HG03354 (cell line): Measurements from ENCODE around the gene SPSB4.

Experiments used
- ATAC-seq: cut with Tn5 transposase; IDR thresholded peaks from one replicate; pipeline ENCODE4 v1.9.1; 2021; ENCODE audit warnings: mild to moderate bottlenecking; ENCODE audit not compliant: unreplicated experiment, poor library complexity, severe bottlenecking

Gene SPSB4

DNA sequence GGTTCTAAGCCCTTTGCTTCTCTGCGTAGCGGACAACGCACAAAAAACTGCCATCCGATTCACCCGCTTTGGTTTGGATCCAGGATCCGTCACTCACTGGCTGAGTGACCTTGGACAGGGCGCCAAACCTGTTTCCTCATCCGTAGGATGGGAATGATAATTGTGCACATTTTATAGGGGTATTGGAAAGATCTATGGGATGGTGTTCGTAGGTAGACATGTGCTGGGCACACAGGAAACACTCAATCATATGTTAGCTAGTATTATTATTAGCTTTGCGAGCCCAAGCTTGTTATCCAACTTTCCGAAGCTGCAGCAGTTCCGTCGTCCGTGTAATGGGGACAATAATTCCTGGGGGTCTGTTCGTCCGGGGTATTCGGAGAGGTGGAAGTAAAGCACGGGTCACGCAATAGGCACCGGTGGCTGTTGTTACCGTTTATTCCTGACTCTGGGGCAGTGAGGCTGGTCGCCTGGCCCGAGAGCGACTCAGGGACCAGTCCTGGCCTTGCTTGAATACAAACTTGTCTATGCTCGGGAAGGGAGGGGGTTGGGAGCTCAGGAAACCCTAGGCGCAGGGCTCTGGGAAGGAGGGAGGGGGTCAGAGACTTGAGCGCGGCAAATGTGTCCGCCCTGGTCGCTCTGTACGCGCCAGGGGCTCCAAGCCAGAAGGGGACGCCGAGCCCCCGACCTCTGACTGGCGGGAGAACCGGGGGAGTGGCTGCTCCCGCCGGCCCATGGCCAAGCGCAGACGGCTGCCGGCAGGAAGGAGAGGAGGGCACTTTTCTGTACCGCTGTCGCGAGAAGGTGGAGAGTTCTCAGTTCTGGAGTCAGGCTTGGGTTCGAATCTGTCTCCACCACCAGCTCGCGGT is 1.3 kb downstream of the SPSB4 start:
- no peak for ATAC-seq

GRCh38 chr3:141055136-141055535 is 4.0 kb downstream of the SPSB4 start:
- ATAC-seq, result no peak

DNA sequence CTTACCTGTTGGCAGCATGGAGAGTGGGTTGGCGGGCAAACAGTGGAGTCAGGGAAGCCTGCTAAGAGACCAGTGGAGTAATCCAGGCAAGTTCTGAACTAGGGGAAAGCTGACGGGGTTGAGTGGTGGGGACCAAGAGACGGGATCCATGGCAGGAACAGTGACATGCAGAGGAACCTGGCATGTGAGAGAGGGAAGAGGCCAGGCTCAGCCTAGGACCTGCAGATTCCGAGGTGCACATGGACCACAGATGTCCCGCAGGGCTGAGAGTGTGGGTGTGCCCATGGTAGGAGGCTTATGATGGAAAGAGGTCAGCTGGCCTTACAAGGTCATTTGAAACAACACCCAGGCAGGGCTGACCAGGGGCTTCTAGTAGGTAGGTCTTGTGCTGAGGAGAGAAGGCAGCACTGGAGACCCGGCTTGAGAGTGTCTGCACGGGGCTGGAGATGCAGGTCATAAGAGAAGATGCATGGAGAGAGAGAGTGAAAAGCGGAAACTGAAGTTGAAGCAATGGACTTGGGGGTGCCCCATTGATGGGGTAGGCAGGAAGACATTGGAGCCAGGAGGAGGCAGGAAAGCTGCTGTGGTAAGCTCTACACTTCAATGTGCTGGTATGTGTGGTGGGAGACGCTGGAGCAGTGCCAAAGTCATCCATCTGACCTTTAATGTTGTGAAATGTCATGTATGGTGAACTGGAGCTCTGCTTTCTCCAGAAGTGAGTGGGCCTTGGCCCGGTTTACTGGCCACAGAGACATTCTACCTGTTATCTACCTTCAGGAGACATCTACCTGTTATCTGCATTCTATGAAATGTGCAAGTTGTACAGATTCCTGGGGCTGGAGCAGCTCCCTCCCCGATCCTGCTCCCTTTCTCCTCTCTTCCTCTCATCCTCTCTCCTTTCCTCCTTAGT is 4.6 kb downstream of the SPSB4 start:
- no peak for ATAC-seq

DNA sequence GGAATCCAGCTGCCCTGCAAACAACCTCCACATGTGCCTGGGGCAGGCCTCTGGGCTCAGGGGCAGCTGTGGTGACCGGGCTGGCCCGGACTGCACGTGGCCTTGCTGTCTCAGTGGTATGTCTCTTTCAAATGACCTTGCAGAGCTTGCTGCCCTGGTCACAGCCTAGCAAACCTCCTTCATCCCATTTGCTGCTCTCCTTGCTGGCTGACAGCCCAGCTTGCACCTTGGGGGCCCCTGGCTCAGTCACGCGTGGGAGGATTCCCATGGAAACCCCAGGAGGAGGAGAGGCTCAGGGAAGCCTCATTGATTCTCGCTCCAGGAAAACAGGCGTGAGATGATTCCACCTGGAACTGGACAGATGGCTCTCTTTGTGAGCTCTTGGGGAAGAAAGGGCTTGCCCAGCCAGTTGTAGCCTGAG is 5.6 kb downstream of the SPSB4 start:
- ATAC-seq, result no peak

DNA sequence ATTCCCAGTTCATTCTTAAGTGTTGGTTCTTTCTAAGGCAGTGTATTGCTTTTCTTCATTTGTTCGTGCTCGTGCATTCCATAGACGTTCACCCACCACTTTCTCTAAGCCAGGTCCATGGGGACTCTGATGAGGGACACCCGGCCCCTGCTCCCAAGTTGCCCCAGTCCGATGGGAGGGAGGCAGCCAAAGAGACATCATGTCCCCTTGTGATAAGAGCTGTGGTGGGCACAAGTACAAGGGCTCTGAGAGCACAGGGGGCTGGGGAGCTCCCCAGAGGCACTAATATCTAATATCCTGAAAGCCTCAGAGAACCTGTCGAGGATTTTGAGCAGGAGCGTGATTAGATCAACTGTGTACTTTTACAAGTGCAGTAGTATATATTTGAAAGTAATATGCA is 6.3 kb downstream of the SPSB4 start:
- ATAC-seq, result no peak

DNA sequence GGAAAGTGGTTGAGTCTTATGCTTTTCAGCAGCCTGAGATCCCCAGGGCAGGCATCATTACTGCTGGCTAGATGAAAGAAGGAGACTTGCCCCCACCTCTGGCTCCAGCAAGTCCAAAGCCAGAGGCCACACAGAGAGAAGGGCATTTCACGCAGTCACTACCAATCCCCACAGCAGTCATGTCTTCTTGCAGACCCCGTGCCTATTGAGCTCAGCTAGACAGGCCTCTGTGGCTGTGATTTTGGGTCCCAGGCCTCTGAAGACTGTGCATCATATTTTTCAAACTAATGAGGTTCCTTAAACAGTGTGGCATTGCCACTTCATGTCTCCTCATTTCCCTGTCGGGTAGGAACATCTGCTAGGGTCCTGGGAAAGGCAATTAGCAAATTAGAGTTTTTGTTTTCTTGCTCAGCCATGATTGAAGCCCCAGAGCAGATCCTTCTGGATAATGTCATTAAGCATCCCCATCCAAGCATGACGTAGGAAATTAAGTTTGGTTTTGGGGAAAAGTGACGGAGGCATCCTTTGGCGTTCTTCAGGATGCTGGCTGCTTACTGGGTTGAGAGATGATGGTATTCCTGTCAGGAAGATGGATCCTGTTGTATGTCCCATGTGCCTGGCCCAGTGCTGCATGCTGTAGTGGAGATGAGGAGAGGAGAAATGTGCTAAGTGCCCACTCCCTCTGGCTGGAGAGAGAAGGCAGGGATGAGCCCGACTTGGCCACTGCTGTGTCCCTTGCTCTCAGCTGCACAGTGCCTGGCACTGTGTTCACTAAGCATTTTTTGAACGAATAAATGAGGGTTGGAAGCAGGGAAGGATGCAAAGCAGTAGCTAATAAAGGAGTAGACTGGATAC is 7.0 kb downstream of the SPSB4 start:
- ATAC-seq, result no peak

- ATAC-seq, result no peak
These were observed 7.8 kb downstream of the SPSB4 start for GRCh38 chr3:141058996-141059395.

- no peak for ATAC-seq
These were observed 8.7 kb downstream of the SPSB4 start for GRCh38 chr3:141059816-141060215.

DNA sequence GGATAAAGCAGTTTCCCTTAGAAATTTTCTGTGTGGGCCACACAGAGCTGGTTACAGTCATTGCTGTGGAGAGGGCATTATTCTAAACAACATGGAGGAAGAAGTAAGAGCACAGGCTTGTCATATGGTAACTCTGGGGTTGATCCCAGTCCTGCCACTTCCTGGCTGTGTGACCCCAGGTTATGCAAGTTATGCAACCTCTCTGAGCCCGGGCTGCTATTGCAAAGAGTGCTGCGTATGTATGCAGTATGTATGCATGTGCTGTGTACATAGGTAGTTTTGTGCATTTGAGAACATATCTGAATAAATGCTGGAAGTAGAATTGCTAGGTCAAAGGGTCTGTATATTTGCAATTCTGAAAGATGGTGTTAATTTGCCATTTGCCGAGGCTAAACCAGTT is 9.2 kb downstream of the SPSB4 start:
- ATAC-seq, result no peak

- ATAC-seq, result no peak
These were observed 12.7 kb downstream of the SPSB4 start for GRCh38 chr3:141063831-141064230.

DNA sequence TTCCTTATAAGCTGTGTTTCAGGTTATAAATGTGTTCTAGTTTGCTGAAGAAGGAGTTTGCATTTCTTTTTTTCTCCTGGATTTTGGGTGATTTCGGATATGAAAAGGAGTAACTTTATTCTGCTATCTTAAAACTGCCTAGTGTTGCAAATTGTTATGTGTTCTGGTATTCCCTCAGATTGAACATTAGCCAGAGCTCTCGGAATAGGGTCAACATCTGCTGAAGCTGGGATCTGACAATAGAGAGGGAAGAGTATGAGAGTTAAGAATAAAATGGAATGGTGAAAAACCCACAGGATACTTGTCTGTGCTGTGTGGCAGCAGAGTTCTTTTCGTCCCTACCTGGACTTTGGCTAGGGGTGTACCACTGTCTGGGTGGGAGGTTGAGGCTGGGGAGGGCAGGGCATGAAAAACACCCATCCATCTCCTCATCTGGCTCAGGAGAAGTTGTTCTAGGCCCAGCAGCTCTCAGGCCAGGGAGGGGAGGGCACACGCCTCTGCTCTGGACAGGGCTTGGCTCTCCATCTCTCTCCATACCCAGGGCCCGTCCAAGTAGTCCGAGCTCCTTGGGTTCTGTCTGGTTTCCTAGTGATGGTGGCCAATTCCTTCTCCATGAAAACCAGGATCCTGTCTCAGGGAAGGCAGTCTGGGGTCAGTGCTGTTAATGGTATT is 13.2 kb downstream of the SPSB4 start:
- ATAC-seq, result no peak

GRCh38 chr3:141065258-141065657 is 14.1 kb downstream of the SPSB4 start:
- no peak for ATAC-seq

DNA sequence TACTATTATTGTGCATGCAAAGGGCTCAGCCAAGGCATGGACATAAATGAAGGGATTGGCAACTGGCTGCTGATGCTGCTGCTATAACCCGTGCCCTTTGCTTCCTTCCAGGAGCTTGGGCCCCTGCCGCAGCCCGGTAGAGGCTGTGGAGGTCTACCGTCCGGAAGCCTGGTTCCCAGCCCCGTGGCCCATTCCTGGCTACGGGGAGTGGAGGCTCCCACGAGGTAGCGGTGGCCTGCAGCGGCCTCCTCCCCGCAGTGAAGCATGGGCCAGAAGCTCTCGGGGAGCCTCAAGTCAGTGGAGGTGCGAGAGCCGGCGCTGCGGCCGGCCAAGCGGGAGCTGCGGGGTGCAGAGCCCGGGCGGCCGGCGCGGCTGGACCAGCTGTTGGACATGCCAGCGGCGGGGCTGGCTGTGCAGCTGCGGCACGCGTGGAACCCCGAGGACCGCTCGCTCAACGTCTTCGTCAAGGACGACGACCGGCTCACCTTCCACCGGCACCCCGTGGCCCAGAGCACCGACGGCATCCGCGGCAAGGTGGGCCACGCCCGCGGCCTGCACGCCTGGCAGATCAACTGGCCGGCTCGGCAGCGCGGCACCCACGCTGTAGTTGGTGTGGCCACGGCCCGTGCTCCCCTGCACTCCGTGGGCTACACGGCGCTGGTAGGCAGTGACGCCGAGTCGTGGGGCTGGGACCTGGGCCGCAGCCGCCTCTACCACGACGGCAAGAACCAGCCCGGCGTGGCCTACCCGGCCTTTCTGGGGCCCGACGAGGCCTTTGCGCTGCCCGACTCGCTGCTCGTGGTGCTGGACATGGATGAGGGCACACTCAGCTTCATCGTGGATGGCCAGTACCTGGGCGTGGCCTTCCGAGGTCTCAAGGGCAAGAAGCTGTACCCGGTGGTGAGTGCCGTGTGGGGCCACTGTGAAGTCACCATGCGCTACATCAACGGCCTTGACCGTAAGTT is 15.0 kb downstream of the SPSB4 start:
- ATAC-seq, result no peak

GRCh38 chr3:141067206-141067974 is 16.2 kb downstream of the SPSB4 start:
- no peak for ATAC-seq

DNA sequence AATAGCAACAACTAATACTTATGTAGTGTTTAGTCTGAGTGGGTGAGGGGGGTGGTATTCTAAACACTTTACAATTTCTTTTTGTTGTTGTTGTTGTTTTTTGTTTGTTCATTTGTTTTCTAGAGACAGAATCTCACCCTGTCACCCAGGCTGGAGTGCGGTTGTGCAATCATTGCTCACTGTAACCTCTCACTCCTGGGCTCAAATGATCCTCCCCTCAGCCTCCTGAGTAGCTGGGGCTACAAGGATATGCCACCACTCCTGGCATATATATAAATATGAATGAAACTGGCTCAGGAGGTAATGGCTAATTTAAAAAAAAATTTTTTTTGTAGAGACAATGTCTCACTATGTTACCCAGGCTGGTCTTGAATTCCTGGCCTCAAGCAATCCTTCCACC is 19.1 kb downstream of the SPSB4 start:
- ATAC-seq, result no peak

GRCh38 chr3:141070727-141071357 is 19.7 kb downstream of the SPSB4 start:
- ATAC-seq, result no peak

DNA sequence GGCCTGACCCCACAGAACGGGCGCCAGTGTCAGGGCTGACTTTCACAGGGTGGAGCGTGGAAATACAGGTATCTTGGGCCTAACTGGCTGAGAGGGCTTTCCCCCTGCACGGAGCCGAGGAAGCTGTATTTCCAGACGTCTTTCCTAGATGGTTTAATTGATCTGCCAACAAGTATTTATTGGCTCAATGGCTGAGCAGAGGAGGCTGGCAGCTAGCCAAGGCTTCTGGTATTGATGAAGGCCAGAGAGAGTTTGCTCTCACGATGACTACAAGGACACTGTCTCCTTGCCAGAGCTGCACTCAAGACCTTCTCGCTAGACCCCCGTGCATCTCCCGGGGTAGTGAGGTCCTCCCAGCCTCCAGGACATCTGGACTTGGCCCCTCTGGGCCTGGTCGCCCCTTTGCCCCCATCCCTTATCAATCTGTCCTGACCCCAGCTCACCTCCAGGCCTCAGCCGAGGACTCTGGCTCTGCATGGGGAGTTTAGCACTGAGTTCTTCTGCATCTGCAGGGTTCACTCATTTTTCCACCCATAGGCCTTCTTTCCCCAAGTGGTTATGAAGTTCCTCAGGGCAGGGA is 20.6 kb downstream of the SPSB4 start:
- ATAC-seq, result no peak
